ENCODE measurements around the gene CDK7.
"Not testable (repeated sequence)": the region's sequence is repeated elsewhere in the genome, so short reads cannot be mapped to it uniquely, and the experiment has no call there.

CDK7 gene

GRCh38 chr5:69237877-69238276 lies 3.2 kb downstream of the CDK7 start:
- DNase-seq (ENCODE audit: low spot score) = no peak

- DNase-seq (ENCODE audit: low spot score) = peak; percentile 54
Measured at GRCh38 chr5:69238760-69239251, 4.1 kb downstream of the CDK7 start.

- DNase-seq (ENCODE audit: low spot score) = no peak
Measured at GRCh38 chr5:69242215-69242927, 7.7 kb downstream of the CDK7 start.

GRCh38 chr5:69245031-69245430 lies 10.3 kb downstream of the CDK7 start:
- DNase-seq (ENCODE audit: low spot score) = no peak

GRCh38 chr5:69248019-69248418 lies 13.3 kb downstream of the CDK7 start:
- DNase-seq (ENCODE audit: low spot score) = no peak

- DNase-seq (ENCODE audit: low spot score) = no peak
Measured at GRCh38 chr5:69250593-69250992, 15.9 kb downstream of the CDK7 start.

- DNase-seq (ENCODE audit: low spot score) = no peak
Measured at GRCh38 chr5:69252437-69252836, 17.8 kb downstream of the CDK7 start.

GRCh38 chr5:69255940-69256339 lies 21.3 kb downstream of the CDK7 start:
- DNase-seq (ENCODE audit: low spot score) = not testable (repeated sequence)

GRCh38 chr5:69257577-69257976 lies 22.9 kb downstream of the CDK7 start:
- no peak for DNase-seq (ENCODE audit: low spot score)

- no peak for DNase-seq (ENCODE audit: low spot score)
Measured at GRCh38 chr5:69261034-69261433, 26.3 kb downstream of the CDK7 start.

GRCh38 chr5:69265931-69266330 lies 31.2 kb downstream of the CDK7 start:
- no peak for DNase-seq (ENCODE audit: low spot score)

- DNase-seq (ENCODE audit: low spot score) = no peak
Measured at GRCh38 chr5:69268899-69269298, 34.2 kb downstream of the CDK7 start.

GRCh38 chr5:69270840-69271239 lies 36.2 kb downstream of the CDK7 start:
- no peak for DNase-seq (ENCODE audit: low spot score)

GRCh38 chr5:69271376-69271775 lies 36.7 kb downstream of the CDK7 start:
- DNase-seq (ENCODE audit: low spot score) = no peak

- DNase-seq (ENCODE audit: low spot score) = no peak
Measured at GRCh38 chr5:69275563-69275962, 40.9 kb downstream of the CDK7 start.

GRCh38 chr5:69276422-69277174 lies 41.9 kb downstream of the CDK7 start:
- DNase-seq (ENCODE audit: low spot score) = peak; percentile 33

GRCh38 chr5:69279517-69279916 lies 44.8 kb downstream of the CDK7 start:
- no peak for DNase-seq (ENCODE audit: low spot score)

- no peak for DNase-seq (ENCODE audit: low spot score)
Measured at GRCh38 chr5:69281114-69281513, 46.4 kb downstream of the CDK7 start.

- DNase-seq (ENCODE audit: low spot score) = no peak
Measured at GRCh38 chr5:69284203-69284602, 49.5 kb downstream of the CDK7 start.

- no peak for DNase-seq (ENCODE audit: low spot score)
Measured at GRCh38 chr5:69285448-69286116, 50.9 kb downstream of the CDK7 start.

- DNase-seq (ENCODE audit: low spot score) = no peak
Measured at GRCh38 chr5:69288069-69288468, 53.4 kb downstream of the CDK7 start.

- no peak for DNase-seq (ENCODE audit: low spot score)
Measured at GRCh38 chr5:69288688-69289087, 54.0 kb downstream of the CDK7 start.

GRCh38 chr5:69292306-69292705 lies 57.6 kb downstream of the CDK7 start:
- DNase-seq (ENCODE audit: low spot score) = no peak
